Tibial artery (tissue), 4 donors: Measurements from ENCODE around the gene MRM2.

ENCODE experiments used
- DNase-seq, 2 donors: peaks; one replicate each; pipeline ENCODE4 v3.0.0-alpha.2; 2019
- H3K27ac ChIP-seq, 2 donors: fragments of 200-600 bp; sonication (generic) in 1 of 2; 1 replicate in 1 of 2; 2 replicates in 1 of 2; pipeline ENCODE4 v1.5.1; 2018 to 2019; ENCODE audit warnings: mild to moderate bottlenecking in 1 of 2
- H3K27me3 ChIP-seq, 2 donors: fragments of 200-600 bp; sonication (generic) in 1 of 2; one replicate each; pipeline versions ENCODE4 v1.5.1 to v1.6.0; 2016 to 2019
- H3K36me3 ChIP-seq, 3 donors: fragments of 200-600 bp; sonication (generic) in 2 of 3; one replicate each; pipeline ENCODE4 v1.5.1; 2016 to 2019; ENCODE audit warnings: mild to moderate bottlenecking in 2 of 3
- H3K4me1 ChIP-seq, 4 donors: fragments of 200-600 bp; sonication (generic) in 2 of 4; 1 replicate in 3 of 4; 2 replicates in 1 of 4; pipeline ENCODE4 v1.5.1; 2016 to 2019
- H3K4me3 ChIP-seq, 2 donors: fragments of 200-600 bp; sonication (generic) in 1 of 2; 1 replicate in 1 of 2; 2 replicates in 1 of 2; pipeline ENCODE4 v1.5.1; 2018 to 2019; ENCODE audit warnings: mild to moderate bottlenecking in 2 of 2
- H3K9me3 ChIP-seq, 3 donors: fragments of 200-600 bp; sonication (generic) in 1 of 3; one replicate each; pipeline ENCODE4 v1.5.1; 2016 to 2019
- CTCF ChIP-seq, 2 experiments: fragments of 200-600 bp in 1 of 2; fragments of 450-650 bp in 1 of 2; IDR thresholded peaks; one replicate each; pipeline ENCODE4 v1.5.1; 2017 to 2019; ENCODE audit warnings: antibody characterized with exemption in 2 of 2, mild to moderate bottlenecking in 1 of 2, moderate library complexity in 1 of 2
- intact Hi-C: fragments of 100-400 bp; cut with DNase I; formaldehyde crosslinking; loops from one replicate; pipeline ENCODE4 v1.15.0; 2023; ENCODE audit warnings: low total_unique reads

The MRM2 gene

GRCh38 chr7:2210551-2211258 lies 31.3 kb downstream of the MRM2 start:
- TF ChIP-seq CTCF (IDR thresholded peaks at IDR 0.05), result no peak
- H3K4me1 ChIP-seq, result peaks cover 0 to under 1% (median 0%) of the 10 kb centered on the region in 4 donors
- intact Hi-C loops, result loop anchor here (5.0 kb wide), 1 partner anchor 543 kb away; no protein-coding TSS in a partner anchor
- DNase-seq, result no peak
- H3K9me3 ChIP-seq, result no peaks in the 10 kb centered on the region
- H3K27me3 ChIP-seq, result no peaks in the 10 kb centered on the region
- peaks cover 35 to 77% (median 55%) of the 10 kb centered on the region in 3 donors for H3K36me3 ChIP-seq
- no peak overlapping the region for H3K4me3 ChIP-seq
- H3K27ac ChIP-seq, result no peak overlapping the region

GRCh38 chr7:2209961-2210323 lies 32.1 kb downstream of the MRM2 start:
- Histone ChIP-seq H3K4me3 (no peak overlapping the region), H3K9me3 (no peaks in the 10 kb centered on the region), H3K36me3 (peaks cover 30 to 69% (median 50%) of the 10 kb centered on the region in 3 donors), H3K4me1 (peaks cover 0 to 8% (median 2%) of the 10 kb centered on the region in 4 donors), H3K27me3 (no peaks in the 10 kb centered on the region), H3K27ac (no peak overlapping the region)
- no peak for TF ChIP-seq CTCF (IDR thresholded peaks at IDR 0.05)
- intact Hi-C loops, result loop anchor here (2.0 to 5.0 kb wide), 3 partner anchors 98 to 629 kb away; no protein-coding TSS in a partner anchor
- no peak for DNase-seq

GRCh38 chr7:2209146-2209960 lies 32.7 kb downstream of the MRM2 start:
- intact Hi-C loops, result loop anchor here (2.0 to 5.0 kb wide), 2 partner anchors 97 to 629 kb away; no protein-coding TSS in a partner anchor
- Histone ChIP-seq H3K9me3 (no peaks in the 10 kb centered on the region), H3K4me1 (peaks cover 0 to 12% (median 5%) of the 10 kb centered on the region in 4 donors), H3K27me3 (no peaks in the 10 kb centered on the region), H3K27ac (no peak overlapping the region), H3K4me3 (no peak overlapping the region), H3K36me3 (peaks cover 24 to 63% (median 45%) of the 10 kb centered on the region in 3 donors)
- peak; percentile 72 to 76 for TF ChIP-seq CTCF (IDR thresholded peaks at IDR 0.05)
- DNase-seq, result peak; percentile 46 to 76

- DNase-seq, result no peak
- TF ChIP-seq CTCF (IDR thresholded peaks at IDR 0.05), result no peak
- H3K27ac ChIP-seq, result no peak overlapping the region
- intact Hi-C loops, result loop anchor here (2.0 to 5.0 kb wide), 2 partner anchors 96 to 628 kb away; no protein-coding TSS in a partner anchor
- no peaks in the 10 kb centered on the region for H3K9me3 ChIP-seq
- H3K36me3 ChIP-seq, result peaks cover 20 to 57% (median 40%) of the 10 kb centered on the region in 3 donors
- peaks cover 0 to 12% (median 5%) of the 10 kb centered on the region in 4 donors for H3K4me1 ChIP-seq
- H3K27me3 ChIP-seq, result no peaks in the 10 kb centered on the region
- no peak overlapping the region for H3K4me3 ChIP-seq
These were observed 33.3 kb downstream of the MRM2 start for GRCh38 chr7:2208712-2209111.

- intact Hi-C loops, result loop anchor here (5.0 kb wide), 1 partner anchor 93 kb away; no protein-coding TSS in a partner anchor
- peak in 1 of 2 donors; percentile 41 for DNase-seq
- H3K4me3 ChIP-seq, result no peak overlapping the region
- H3K4me1 ChIP-seq, result peaks cover 0 to 12% (median 5%) of the 10 kb centered on the region in 4 donors
- H3K27me3 ChIP-seq, result no peaks in the 10 kb centered on the region
- no peak overlapping the region for H3K27ac ChIP-seq
- peaks cover 4 to 41% (median 23%) of the 10 kb centered on the region in 3 donors for H3K36me3 ChIP-seq
- TF ChIP-seq CTCF (IDR thresholded peaks at IDR 0.05), result no peak
- no peaks in the 10 kb centered on the region for H3K9me3 ChIP-seq
These were observed 36.8 kb downstream of the MRM2 start for GRCh38 chr7:2205036-2205780.
